SK-N-DZ (cell line): ENCODE data around the gene MUC20.

Source experiments
- DNase-seq: peaks from one replicate; pipeline ENCODE4 v3.0.0-alpha.2; 2015; ENCODE audit warnings: low spot score

MUC20 gene

DNA sequence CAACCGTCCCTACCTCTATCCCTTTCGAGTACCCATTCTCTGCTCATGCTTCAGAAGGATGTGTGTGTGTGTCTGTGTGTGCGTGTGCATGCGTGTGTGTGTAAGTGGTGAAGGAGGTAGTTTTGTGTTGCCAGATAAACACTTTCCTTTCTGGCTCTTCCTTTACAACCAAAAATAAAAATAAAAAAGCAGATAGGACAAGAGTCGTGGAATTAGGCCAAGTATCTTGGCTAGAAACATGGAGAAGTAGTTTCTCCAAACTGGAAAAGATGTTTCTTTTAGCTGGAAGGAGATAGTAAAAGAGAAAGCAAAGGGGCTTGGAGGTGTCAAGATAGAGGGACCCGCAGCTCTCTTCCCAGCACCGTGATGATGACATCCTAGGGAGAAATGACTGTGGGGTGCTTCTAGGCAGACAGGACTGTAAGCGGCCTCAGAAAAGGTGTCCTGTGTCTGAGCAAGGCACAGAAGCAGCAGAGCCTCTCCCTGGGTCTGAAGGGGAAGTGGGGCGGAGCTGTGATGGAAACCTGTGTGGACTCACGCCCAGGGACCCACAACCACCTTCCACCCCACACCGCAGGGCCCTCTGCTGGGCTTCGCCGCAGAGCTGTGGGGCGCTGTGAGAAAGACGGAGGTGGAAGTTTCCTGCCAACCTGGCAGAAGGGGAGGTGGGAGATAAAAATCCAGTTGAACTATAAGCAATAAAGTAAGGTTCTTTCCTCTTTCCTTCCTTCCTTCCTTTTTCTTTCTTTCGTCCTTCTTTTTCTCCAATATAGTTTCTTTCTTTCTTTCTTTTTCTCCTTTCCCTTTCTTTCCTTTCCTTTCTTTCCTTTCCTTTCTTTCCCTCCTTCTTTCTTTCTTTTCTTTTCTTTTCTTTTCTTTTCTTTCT is 35.3 kb downstream of the MUC20 start:
- DNase-seq, result no peak

DNA sequence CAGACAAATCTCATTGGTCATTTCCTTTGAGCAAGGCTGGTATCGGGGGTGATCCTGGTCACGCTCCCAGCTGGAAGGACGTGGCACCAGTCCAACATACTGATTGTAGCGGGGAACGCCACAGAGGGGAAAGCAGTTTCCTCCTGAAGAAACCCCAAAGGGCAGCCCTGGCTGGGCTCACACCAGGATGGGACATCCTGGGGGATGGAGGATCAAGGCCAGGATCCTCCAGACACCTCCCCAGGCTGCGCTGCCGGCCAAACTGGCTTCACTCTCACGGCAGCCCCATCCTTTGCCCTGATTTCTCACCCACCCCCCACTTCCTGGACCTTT is 36.6 kb downstream of the MUC20 start:
- no peak for DNase-seq

DNA sequence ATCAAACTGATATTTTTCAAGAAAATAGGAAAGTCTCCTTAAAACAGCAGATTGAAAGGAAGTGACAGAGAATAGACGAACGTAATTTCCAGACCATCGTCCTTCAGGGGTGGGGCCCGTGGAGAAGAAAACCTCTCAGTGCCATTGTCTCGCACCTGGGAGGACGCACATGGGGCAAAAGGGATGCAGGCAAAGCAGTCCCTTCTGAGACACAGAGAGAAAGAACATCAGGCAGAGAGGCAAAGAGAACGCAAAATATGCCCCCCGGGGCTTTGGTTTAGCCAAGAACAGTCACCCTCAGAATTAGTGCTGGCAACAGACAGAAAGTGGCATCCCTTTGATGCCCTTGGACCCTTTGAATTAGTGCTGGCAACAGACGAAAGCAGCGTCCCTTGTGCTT is 37.0 kb downstream of the MUC20 start:
- DNase-seq, result no peak

DNA sequence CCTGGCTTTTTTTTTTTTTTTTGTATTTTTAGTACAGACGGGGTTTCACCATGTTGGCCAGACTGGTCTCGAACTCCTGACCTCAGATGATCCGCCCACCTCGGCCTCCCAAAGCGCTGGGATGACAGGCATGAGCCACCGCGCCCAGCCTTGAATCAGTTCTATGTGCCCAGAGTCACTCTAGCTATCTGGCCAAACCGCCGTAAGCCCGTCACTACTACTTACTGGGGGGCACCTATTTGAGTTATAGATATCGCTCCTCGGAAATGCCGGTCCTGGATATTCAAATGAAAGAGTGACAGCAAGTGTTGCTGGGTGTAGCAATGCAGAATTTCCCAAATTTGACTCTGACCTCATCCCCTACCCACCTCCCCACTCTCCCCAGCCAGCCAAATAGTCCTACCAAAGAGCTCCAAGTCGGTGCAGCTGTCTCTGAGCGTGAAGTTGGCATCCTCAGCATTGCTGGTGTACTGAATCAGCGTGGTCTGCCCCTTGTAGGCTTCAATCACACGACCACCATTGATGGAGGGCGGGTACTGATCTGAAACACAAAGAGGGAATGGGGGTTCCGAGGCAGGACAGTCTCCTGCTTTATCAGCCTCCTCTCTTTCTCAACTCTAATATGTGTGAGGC is 38.1 kb downstream of the MUC20 start:
- no peak for DNase-seq

DNA sequence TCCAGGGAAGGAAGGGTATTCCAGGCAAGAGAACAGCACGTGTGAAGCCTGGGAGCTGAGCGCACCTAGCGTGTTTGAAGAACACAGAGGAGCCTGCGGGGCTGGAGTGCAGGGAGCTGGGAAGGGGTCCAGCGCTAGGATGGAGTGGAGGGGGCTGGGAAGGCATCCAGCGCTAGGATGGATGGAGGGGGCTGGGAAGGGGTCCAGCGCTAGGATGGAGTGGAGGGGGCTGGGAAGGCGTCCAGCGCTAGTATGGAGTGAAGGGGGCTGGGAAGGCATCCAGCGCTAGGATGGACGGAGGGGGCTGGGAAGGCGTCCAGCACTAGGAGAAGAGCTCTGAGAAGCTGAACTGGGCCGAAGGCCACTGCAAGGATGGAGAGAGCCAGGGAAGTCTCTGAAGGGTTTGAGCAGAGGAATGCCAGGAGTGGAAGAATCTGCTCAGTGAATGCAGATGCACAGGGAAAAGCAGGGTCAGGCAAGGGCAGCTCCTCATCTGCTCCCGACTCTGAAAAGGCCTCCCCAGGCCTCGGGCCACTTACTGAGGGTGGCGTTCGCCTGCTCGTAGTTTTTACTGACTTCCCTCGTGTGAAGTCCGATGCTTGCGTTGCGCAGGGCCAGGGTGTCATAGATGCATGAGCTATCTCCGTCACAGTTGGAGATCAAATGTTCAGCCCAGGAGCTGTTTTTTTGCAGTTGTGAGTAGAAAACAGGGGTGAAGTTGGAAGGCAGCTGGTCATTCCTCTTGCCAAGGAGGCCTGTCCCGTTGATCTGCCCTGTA is 39.8 kb downstream of the MUC20 start:
- no peak for DNase-seq

DNA sequence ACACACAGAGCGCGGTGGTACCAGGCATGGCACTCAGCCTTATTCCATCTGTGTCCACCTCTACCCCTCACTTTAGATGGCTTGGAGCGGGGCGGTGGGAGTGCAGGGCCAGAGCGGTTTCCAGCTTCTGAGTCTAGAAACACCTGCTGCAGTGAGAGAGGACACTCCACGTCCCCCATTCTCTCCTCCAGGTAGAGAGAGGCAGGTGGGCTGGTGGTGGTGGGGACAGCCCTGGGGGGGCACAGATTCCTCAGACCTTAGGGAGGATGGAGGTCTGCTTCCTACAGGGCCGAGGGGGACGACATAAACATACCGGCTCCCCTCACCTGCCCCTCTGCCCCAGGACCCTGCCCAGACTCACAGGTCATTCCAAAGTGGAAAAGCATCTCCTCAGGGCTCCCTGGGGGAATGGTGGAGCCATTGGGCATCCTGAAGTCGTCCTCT is 40.4 kb downstream of the MUC20 start:
- no peak for DNase-seq

DNA sequence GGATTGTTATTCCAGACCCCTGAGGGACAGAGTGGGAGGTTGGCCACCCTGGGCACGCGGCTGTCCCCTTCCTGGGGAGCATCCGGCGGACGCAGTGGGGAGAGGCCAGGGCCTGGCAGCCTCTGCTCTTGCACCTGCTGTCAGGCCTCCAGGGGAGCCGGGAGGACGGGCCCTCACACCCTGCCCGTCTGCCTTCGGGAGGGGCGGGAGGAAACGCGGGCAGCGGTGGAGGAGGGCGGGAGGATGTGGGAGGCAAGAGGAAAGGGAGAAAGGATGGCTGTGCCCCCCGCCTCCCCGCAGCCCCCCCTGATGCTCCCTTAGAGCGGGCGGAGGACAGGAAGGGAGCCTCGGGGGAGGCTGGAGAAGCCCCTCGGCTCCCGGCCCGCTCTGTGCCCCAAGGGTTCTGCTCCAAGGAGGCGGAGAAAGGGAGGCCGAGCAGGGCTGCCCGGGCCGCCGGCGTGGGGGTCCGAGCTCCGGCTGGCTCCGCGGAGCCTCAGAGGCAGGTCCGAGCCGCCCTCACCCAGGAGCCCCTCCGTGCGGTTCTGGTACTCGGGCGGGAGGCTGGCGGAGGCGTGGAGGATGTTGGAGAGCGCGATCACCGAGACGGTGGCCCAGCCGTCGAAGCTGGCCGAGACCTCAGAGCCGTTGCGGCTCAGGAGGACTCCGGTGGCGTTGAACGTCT is 40.9 kb downstream of the MUC20 start:
- DNase-seq, result no peak

DNA sequence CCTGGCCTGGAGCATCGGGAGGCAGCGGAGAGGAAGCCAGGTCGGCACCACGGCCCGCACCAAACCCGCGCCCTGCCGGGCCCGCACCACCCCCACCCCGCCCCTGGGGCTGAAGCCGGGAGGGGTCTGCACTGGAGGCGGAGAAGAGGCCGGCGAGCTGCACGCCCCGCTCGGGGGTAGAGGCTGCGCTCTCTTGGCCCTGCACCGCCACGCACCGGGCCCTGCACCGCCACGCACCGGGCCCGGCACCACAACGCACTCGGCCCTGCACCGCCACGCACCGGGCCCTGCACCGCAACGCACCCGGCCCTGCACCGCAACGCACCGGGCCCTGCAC is 41.4 kb downstream of the MUC20 start:
- DNase-seq, result no peak

DNA sequence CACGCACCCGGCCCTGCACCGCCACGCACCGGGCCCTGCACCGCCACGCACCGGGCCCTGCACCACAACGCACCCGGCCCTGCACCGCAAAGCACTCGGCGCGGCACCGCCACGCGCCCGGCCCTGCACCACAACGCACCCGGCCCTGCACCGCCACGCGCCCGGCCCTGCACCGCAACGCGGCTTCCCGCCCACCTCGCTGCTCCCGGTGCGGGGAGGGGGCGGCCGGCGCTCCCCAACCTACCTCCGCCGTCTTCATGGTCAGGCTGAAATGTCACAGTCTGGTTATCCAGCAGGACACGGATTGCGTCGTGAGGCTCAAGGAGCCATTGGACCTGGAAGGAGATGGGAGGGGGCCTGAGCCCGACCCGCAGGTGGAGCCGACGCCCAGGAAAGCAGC is 41.8 kb downstream of the MUC20 start:
- DNase-seq, result no peak

DNA sequence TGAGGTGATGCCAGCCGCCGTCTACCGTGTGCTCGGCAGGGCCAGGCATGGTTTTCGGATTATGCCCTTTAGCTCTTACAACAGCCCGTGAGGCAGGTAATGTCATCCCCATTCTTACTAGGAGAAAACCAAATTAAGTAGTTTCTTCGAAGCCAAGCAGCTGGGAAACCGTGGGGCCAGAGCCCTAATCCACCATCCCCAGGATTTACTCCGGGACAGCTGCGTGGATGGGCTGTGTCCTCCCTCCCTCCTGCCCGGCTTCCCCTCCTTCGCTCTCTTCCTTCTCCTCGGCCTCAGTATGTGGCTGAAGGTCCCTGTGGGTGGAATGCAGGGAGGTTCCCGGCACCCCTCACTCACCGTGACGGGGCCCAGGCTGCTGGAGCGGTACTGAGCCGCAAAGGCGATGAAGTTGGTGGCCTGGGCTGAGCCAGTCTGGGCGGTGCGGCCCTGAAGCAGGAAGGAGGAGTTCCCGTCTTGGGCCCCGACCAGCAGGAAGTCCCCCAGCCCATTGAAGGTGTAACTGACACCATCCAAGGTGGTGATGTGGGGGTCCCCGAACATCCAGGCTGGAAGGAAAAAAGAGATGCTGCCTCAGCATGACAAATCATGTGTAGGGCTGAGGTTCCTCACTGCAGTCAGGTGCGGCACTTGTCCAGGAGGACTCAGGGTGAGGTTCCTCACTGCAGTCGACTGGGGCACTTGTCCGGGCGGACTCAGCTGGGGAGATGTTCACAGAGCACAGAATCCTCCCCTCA is 42.5 kb downstream of the MUC20 start:
- no peak for DNase-seq

DNA sequence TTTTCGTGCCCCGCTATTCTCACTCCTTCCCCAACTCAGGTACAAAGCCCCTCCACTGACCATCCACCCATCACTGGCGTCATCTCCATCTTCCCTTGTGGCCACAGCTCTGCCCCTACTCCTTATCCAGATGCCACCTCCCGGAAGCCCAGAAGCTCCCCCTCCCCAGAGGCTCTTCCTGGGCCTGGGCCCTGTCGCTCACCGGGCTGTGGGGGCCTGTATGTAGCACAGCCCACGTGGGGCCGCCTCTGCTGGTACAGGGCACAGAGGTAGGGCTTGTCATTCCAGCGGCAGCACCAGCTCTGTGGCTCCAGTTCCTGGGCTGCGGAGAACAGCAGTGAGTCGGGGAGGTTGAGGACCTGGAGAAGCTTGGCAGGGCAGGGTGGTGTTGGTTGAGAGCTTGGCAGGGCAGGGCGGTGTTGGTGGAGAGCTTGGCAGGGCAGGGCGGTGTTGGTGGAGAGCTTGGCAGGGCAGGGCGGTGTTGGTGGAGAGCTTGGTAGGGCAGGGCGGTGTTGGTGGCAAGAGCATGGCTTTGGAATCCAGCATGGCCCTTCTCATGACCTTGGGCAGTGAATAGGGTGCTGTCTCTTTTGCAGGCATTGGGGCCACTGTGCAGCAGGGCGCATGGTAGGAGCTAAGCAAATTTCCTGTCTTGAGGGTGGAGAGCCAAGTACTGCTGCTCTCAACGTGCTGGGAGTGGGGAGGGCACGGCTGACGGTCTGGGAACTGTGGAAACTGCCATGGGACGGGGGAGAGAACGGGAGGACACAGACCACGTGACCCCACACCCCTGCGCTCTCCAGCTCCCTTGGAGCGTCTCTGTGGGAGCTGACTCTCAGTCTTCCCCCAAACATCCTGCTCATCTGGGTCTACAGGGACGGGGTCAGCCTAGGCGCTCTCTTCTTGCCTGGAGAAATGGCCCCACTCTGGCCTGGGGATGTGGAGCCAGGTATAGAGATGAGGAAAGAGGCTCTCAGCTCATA is 43.4 kb downstream of the MUC20 start:
- DNase-seq, result no peak

DNA sequence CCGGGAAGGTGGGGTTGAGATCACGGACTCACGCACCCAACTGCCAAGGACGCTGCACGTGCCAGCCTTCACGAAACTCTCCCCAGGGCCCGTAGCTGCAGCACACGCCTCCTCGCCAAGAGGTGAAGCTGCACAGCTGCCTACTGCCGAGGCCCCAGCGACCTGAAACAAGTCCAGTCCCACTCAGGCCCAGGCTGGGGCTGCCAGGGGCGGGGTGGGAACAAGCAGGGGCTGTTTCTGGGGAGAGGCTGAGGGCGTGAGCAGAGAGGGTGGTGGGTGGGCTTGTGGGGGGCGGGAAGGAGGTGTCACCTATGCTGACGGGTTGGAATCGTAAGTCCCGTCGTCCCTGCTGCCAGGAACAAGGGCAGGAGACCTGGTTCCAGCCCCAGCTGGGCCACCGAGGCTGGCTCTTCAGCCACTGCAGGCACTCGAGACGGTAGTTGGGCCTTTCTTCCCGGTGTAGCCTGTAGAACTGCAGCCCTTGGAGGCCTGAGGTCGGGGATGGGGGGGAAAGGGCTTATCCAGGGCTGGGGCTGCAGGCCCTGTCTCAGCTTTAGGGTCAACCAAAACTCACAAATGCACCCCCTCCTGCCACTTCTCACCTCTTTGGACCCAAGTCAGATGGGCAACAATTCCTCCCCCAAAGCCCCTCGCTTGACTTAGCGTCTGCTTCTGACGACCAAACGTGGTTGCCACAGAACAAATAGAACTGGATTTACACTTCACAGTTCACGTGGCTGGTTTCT is 44.4 kb downstream of the MUC20 start:
- DNase-seq, result no peak

DNA sequence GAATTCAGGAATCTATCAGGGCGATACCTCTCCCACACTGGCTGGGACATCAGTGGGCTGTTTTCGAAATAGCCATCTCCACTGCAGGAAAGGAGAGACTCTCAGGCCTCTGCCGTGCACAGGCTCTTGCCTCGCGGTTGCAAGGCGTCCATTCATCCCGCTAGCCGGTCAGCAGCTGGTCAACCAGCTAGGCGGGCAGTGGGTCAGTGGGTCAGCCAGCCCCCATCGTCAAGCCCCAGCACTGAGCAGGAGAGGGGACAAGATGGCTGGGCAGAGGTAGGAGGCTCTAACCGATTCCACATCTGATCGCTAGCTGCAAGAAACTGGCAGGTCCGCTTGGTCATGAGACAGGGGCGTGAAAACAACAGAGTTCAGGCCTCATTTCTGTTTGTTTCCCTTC is 45.9 kb downstream of the MUC20 start:
- no peak for DNase-seq

DNA sequence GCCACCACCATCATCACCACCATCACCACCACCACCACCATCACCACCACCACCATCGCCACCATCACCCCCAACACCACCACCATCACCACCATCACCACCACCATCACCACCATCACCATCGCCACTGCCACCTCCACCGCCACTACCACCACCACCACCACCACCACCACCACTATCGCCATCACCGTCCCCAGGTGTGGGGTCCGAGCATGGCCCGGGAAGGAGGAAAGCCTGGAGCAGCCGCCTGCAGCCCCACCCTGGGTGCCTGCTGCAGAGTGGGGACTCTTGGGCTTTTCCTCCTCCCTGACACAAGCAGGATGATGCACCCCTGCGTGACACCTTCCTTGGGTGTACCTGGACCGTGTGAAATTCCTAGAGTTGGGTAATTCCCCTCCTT is 47.0 kb downstream of the MUC20 start:
- DNase-seq, result no peak

DNA sequence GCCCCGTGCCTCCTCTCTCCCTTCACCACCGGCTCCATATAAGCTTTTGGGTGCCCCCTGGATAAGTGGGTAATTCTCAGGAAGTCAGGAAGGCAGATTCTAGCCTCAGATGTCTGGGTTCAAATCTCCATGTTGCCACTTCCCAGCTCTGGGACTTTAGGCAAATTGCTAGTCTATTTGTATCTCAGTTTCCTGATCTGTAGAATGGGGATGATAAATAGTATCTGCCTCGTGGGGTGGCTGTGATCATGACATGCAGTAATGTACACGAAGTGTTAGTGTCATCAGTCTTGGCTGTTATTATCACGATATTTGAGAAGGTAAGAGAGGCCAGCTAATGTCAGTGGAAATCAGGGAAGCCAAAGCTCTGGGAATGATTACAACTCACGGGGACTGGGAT is 47.6 kb downstream of the MUC20 start:
- no peak for DNase-seq

DNA sequence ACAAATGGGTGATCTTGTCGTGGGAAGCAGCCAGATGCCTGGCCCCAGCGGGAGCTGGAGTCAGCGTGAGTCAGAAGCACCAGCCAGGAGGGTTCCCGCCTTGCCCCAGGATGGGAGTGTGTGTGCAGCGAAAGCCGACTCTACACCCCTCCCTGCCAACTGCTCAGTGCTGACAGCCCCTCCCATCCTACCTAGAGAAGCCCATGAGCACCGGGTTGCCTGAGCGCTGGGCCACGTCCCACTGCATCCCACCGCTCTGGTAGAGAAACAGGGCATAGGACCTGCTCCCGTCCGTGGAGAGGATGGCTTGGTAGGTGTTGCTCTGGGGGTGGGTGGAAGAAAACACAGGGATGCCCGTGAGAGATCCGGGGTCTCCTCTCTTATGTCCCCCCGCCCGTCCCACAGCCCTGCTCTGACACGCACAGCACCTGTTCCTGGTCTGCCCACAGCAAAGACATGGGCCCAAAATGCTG is 48.1 kb downstream of the MUC20 start:
- DNase-seq, result no peak

DNA sequence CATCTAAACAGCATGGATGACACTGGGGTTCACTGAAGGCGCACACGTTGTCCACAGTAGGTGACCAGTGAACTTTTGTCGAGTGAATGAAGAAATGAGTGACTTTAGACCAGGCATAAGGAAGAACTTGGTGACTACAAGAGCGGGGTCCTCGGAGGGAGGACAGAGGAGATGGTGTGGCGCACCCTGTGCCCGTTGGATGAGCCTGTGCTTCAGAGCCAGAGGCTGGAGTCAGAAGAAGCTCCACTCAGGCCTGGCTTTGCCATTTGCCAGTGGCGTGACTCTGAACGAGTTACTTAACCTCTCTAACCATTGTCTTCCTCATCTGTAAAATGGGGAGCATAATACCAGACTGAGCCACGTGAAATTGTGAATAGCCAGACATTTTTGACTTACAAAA is 48.8 kb downstream of the MUC20 start:
- no peak for DNase-seq

DNA sequence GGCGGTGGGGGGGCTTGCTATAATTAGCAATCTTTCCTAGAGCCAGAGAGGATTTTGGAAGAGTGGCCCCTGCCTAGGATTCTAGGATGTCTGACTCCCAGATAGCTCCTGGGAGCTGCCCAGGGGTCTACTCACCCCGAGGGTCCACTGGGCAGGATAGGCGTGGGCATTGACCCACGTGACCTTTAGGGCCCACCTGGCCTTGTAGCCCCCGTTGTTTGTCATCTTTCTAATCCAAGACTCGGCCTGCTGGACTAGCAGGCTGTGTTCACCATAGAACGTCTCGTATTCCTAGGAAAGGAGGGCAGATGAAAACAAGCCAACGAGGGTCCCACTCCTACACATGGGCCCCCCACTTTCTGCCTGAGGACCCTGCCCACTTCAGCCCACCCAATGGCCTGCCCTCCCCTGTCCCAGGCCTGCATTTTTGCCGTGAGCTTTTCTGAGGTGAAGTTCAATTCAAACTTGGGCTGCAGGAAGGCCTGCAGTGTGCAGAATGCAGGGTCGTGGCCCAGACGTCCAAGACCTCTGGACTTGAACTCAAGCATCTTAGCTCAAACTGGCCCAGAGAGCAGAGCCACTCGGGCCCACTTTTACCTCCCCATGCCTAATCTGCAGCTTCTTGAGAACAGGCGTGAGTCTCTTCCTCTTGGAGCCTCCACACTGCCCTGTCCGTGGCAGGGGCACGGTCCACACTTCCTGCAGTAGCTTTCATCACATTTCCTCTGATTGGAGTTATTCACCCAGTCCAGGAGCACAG is 49.5 kb downstream of the MUC20 start:
- DNase-seq, result no peak
